ENCODE data around the gene ARL1.

DNA sequence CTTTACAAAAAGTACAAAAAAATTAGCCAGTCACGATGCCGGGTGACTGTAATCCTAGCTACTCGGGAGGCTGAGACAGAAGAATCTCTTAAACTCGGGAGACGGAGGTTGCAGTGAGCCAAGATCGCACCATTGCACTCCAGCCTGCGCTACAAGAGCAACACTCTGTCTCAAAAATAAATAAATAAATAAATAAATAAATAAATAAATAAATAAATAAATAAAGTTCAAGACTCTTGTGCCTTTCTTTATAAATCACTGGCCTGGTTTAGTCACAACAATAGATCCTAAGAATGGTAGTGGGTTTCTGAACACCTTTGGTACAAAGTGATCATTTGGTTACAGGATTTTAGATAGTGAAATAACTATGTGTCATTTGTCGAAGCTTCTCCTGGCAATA, 46.1 kb downstream of the ARL1 start:
- no peak for TF ChIP-seq POLR2A (IDR thresholded peaks at IDR 0.05)
- TF ChIP-seq, protein P1, sequence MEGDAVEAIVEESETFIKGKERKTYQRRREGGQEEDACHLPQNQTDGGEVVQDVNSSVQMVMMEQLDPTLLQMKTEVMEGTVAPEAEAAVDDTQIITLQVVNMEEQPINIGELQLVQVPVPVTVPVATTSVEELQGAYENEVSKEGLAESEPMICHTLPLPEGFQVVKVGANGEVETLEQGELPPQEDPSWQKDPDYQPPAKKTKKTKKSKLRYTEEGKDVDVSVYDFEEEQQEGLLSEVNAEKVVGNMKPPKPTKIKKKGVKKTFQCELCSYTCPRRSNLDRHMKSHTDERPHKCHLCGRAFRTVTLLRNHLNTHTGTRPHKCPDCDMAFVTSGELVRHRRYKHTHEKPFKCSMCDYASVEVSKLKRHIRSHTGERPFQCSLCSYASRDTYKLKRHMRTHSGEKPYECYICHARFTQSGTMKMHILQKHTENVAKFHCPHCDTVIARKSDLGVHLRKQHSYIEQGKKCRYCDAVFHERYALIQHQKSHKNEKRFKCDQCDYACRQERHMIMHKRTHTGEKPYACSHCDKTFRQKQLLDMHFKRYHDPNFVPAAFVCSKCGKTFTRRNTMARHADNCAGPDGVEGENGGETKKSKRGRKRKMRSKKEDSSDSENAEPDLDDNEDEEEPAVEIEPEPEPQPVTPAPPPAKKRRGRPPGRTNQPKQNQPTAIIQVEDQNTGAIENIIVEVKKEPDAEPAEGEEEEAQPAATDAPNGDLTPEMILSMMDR (IDR thresholded peaks at IDR 0.05): no peak
